ENCODE data around the gene ZNF584.
A peak's percentile ranks its signal among the peaks of the same experiment; 100 is the strongest.
"Not testable (repeated sequence)": the region's sequence is repeated elsewhere in the genome, so short reads cannot be mapped to it uniquely, and the experiment has no call there.

ZNF584 gene

GRCh38 chr19:58408152-58409009 is at the start of gene ZNF584:
ZNF584 (plus strand) TSS chr19:58408649; CDS start chr19:58409148, 499 bp downstream.
- peak; percentile 75 to 88 for DNase-seq

- DNase-seq: no peak
These were observed 46.6 kb upstream of the ZNF584 start for GRCh38 chr19:58361900-58362271.

GRCh38 chr19:58362272-58362994 is 46.0 kb upstream of the ZNF584 start, which contains the start of gene ZNF497:
ZNF497 (minus strand) TSS chr19:58362751; CDS start chr19:58357635, 5,116 bp downstream.
- DNase-seq: peak; percentile 83 to 87

GRCh38 chr19:58364146-58364545 is 44.3 kb upstream of the ZNF584 start:
- peak in 1 of 2 donors; percentile 70 for DNase-seq

GRCh38 chr19:58366585-58367430 is 41.6 kb upstream of the ZNF584 start:
- no peak for DNase-seq

- DNase-seq: no peak
These were observed 40.6 kb upstream of the ZNF584 start for GRCh38 chr19:58367698-58368454.

- DNase-seq: no peak
These were observed 39.7 kb upstream of the ZNF584 start for GRCh38 chr19:58368561-58369360.

GRCh38 chr19:58372311-58373133 is 35.9 kb upstream of the ZNF584 start:
- no peak for DNase-seq

GRCh38 chr19:58374200-58374599 is 34.2 kb upstream of the ZNF584 start:
- DNase-seq: no peak

GRCh38 chr19:58376724-58377123 is 31.7 kb upstream of the ZNF584 start:
- DNase-seq: not testable (repeated sequence)

GRCh38 chr19:58379246-58379645 is 29.2 kb upstream of the ZNF584 start:
- no peak for DNase-seq

- DNase-seq: peak in 1 of 2 donors; percentile 13
These were observed 28.3 kb upstream of the ZNF584 start for GRCh38 chr19:58380037-58380661.

- DNase-seq: peak; percentile 99
These were observed 27.6 kb upstream of the ZNF584 start, which contains the start of gene ZNF837 for GRCh38 chr19:58380662-58381459. ZNF837 (minus strand) TSS chr19:58381030; CDS start chr19:58369332, 11,698 bp downstream.

- no peak for DNase-seq
These were observed 26.8 kb upstream of the ZNF584 start for GRCh38 chr19:58381460-58382212.

GRCh38 chr19:58382997-58383603 is 25.3 kb upstream of the ZNF584 start:
- no peak for DNase-seq

GRCh38 chr19:58385313-58385890 is 23.0 kb upstream of the ZNF584 start:
- DNase-seq: no peak

- no peak for DNase-seq
These were observed 22.4 kb upstream of the ZNF584 start for GRCh38 chr19:58385891-58386575.

Data from bone marrow (tissue), 2 donors.